ENCODE results near the gene VTN.

DNA sequence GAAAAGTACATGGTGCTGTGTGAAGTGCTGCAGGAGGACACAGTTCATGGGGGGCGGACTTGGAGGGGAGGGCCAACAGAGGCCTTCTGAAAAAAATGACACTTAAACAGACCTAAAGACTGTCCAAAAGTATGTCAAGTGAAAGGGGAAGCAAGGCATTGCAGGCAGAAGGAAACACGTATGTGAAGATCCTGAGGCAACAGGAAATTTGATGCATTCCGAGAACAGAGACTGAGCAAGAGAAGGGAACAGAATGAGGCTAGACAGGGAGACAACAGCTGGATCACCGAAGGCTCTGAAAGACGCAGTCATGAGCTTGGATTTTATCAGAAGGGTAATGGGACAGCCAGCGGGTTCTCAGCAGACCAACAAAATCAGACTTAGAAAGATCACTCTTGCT is 35.9 kb downstream of the VTN start:
- TF ChIP-seq, protein P1, sequence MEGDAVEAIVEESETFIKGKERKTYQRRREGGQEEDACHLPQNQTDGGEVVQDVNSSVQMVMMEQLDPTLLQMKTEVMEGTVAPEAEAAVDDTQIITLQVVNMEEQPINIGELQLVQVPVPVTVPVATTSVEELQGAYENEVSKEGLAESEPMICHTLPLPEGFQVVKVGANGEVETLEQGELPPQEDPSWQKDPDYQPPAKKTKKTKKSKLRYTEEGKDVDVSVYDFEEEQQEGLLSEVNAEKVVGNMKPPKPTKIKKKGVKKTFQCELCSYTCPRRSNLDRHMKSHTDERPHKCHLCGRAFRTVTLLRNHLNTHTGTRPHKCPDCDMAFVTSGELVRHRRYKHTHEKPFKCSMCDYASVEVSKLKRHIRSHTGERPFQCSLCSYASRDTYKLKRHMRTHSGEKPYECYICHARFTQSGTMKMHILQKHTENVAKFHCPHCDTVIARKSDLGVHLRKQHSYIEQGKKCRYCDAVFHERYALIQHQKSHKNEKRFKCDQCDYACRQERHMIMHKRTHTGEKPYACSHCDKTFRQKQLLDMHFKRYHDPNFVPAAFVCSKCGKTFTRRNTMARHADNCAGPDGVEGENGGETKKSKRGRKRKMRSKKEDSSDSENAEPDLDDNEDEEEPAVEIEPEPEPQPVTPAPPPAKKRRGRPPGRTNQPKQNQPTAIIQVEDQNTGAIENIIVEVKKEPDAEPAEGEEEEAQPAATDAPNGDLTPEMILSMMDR (conservative IDR thresholded peaks at IDR 0.05), result no peak
- no peak for TF ChIP-seq ZFX (IDR thresholded peaks at IDR 0.05)
